H1 (cell line): ENCODE data around the gene BRD7. TPM values are rescaled to one million over a fixed set of nuclear protein-coding genes. Genes with fewer than 3 reads are reported as not detected.

ENCODE experiments used
- CTCF ChIA-PET: fragments of 300-600 bp; sonication (Branson Sonifier 250); formaldehyde crosslinking; loops from one replicate; lab custom pipeline; 2021; ENCODE audit not compliant: partially characterized antibody; lab: Charles Lee
- POLR2A ChIA-PET: fragments of 300-600 bp; sonication (Branson Sonifier 250); formaldehyde crosslinking; loops from one replicate; lab custom pipeline; 2021; ENCODE audit warnings: inconsistent platforms; ENCODE audit not compliant: partially characterized antibody; lab: Charles Lee
- DNase-seq, 2 experiments: peaks; one replicate each; pipeline versions ENCODE4 v3.0.0 to v3.0.0-alpha.2; 2010 to 2022; ENCODE audit warnings: low spot score in 2 of 2, low read depth in 1 of 2, mixed read lengths in 1 of 2
- FAIRE-seq: peaks from 2 replicates; lab custom pipeline; 2011; peaks lifted over from hg19 to GRCh38; lab: Jason Lieb, UNC
- H2AFZ ChIP-seq: 2 replicates; pipeline ENCODE4 v1.8.1; 2012; ENCODE audit warnings: low read length, inconsistent platforms
- H2AK5ac ChIP-seq: 2 replicates; pipeline ENCODE4 v1.6.1; 2013; ENCODE audit warnings: low read depth, low read length
- H2BK120ac ChIP-seq: replicated peaks from 2 replicates; pipeline ENCODE3; 2013; ENCODE audit warnings: low read depth, low read length, inconsistent platforms
- H2BK12ac ChIP-seq: 2 replicates; pipeline ENCODE4 v1.6.1; 2013; ENCODE audit warnings: low read depth, low read length
- H2BK15ac ChIP-seq: 2 replicates; pipeline ENCODE4 v1.6.1; 2013; ENCODE audit warnings: low read length
- H2BK20ac ChIP-seq: 2 replicates; pipeline ENCODE4 v1.6.1; 2013; ENCODE audit warnings: low read length
- H2BK5ac ChIP-seq: 2 replicates; pipeline ENCODE4 v1.6.1; 2013; ENCODE audit warnings: low read depth, low read length
- H3K14ac ChIP-seq: 2 replicates; pipeline ENCODE4 v1.6.1; 2013; ENCODE audit warnings: inconsistent platforms; ENCODE audit not compliant: insufficient read length
- H3K18ac ChIP-seq: 2 replicates; pipeline ENCODE4 v1.6.1; 2013; ENCODE audit warnings: low read length; ENCODE audit errors: extremely low read depth
- H3K23ac ChIP-seq: 2 replicates; pipeline ENCODE4 v1.6.1; 2013; ENCODE audit warnings: inconsistent platforms; ENCODE audit not compliant: insufficient read length
- H3K23me2 ChIP-seq: 2 replicates; pipeline ENCODE4 v1.6.1; 2013; ENCODE audit warnings: low read depth, low read length
- H3K27ac ChIP-seq: 2 replicates; pipeline ENCODE4 v1.6.1; 2011; ENCODE audit warnings: low read depth, low read length, inconsistent platforms
- H3K27me3 ChIP-seq, 4 experiments: replicated peaks in 1 of 4; 1 replicate in 1 of 4; 2 replicates in 3 of 4; pipeline versions ENCODE4 v1.6.1 to v1.8.1; 2011 to 2013; ENCODE audit warnings: low read length in 3 of 4, mild to moderate bottlenecking in 3 of 4, inconsistent platforms in 2 of 4, mixed read lengths in 2 of 4, moderate library complexity in 1 of 4; ENCODE audit not compliant: control insufficient read depth in 3 of 4, insufficient read depth in 3 of 4; ENCODE audit errors: extremely low read depth in 1 of 4
- H3K36me3 ChIP-seq, 4 experiments: 2 replicates each; pipeline versions ENCODE4 v1.6.1 to v1.8.1; 2011 to 2013; ENCODE audit warnings: mild to moderate bottlenecking in 4 of 4, low read length in 3 of 4, moderate library complexity in 2 of 4, control low read depth in 1 of 4, inconsistent platforms in 1 of 4; ENCODE audit not compliant: insufficient read depth in 4 of 4, control insufficient read depth in 2 of 4
- H3K4ac ChIP-seq: replicated peaks from 2 replicates; pipeline ENCODE3; 2013; ENCODE audit warnings: low read length, low read depth, mixed read lengths, inconsistent platforms; ENCODE audit not compliant: insufficient read length
- H3K4me1 ChIP-seq, 4 experiments: replicated peaks in 1 of 4; 1 replicate in 1 of 4; 2 replicates in 3 of 4; pipeline versions ENCODE4 v1.6.1 to v1.8.1; 2011 to 2013; ENCODE audit warnings: low read length in 3 of 4, inconsistent platforms in 2 of 4, mixed read lengths in 1 of 4; ENCODE audit not compliant: insufficient read depth in 4 of 4, control insufficient read depth in 3 of 4
- H3K4me2 ChIP-seq, 2 experiments: 2 replicates each; pipeline versions ENCODE4 v1.6.1 to v1.8.1; 2011 to 2013; ENCODE audit warnings: low read depth in 2 of 2, low read length in 2 of 2, control low read depth in 1 of 2, inconsistent platforms in 1 of 2, mild to moderate bottlenecking in 1 of 2; ENCODE audit not compliant: insufficient read depth in 1 of 2
- H3K4me3 ChIP-seq, 4 experiments: fragments of 200-600, 300-600 bp in 1 of 4; sonication (generic), shearing (Covaris generic), sonication (Bioruptor Twin) in 1 of 4; 2 replicates each; pipeline versions ENCODE4 v1.5.1 to v1.8.1; 2011 to 2016; ENCODE audit warnings: low read length in 4 of 4, low read depth in 3 of 4, control low read depth in 2 of 4, inconsistent platforms in 2 of 4, mild to moderate bottlenecking in 2 of 4, mixed read lengths in 1 of 4, moderate library complexity in 1 of 4; ENCODE audit not compliant: insufficient read depth in 2 of 4; ENCODE audit errors: extremely low read depth in 1 of 4
- H3K56ac ChIP-seq: replicated peaks from 2 replicates; pipeline ENCODE3; 2013; ENCODE audit warnings: low read depth, mild to moderate bottlenecking, mixed read lengths, low read length, inconsistent platforms; ENCODE audit not compliant: insufficient read length
- H3K79me1 ChIP-seq: 2 replicates; pipeline ENCODE4 v1.6.1; 2013; ENCODE audit warnings: low read depth, low read length, control low read depth
- H3K79me2 ChIP-seq, 2 experiments: 2 replicates each; pipeline versions ENCODE4 v1.6.1 to v1.8.1; 2012 to 2013; ENCODE audit warnings: low read length in 2 of 2, mild to moderate bottlenecking in 2 of 2, inconsistent platforms in 1 of 2; ENCODE audit not compliant: insufficient read depth in 2 of 2, control insufficient read depth in 1 of 2
- H3K9ac ChIP-seq, 4 experiments: replicated peaks in 1 of 4; 1 replicate in 1 of 4; 2 replicates in 3 of 4; pipeline versions ENCODE4 v1.6.1 to v1.8.1; 2011 to 2013; ENCODE audit warnings: low read depth in 3 of 4, low read length in 3 of 4, control low read depth in 2 of 4, mild to moderate bottlenecking in 2 of 4, moderate library complexity in 2 of 4, inconsistent platforms in 1 of 4; ENCODE audit errors: extremely low read depth in 1 of 4
- H3K9me3 ChIP-seq, 2 experiments: 2 replicates each; pipeline versions ENCODE4 v1.6.1 to v1.8.1; 2012 to 2013; ENCODE audit warnings: mild to moderate bottlenecking in 2 of 2, moderate library complexity in 2 of 2, control low read depth in 1 of 2, inconsistent platforms in 1 of 2, low read depth in 1 of 2, low read length in 1 of 2, mixed read lengths in 1 of 2; ENCODE audit not compliant: insufficient read depth in 2 of 2
- H4K20me1 ChIP-seq, 2 experiments: replicated peaks in 1 of 2; 2 replicates each; pipeline versions ENCODE3 to v1.8.1; 2011 to 2013; ENCODE audit warnings: inconsistent platforms in 2 of 2, low read length in 2 of 2, mild to moderate bottlenecking in 1 of 2; ENCODE audit not compliant: insufficient read depth in 2 of 2, control insufficient read depth in 1 of 2
- H4K5ac ChIP-seq: 2 replicates; pipeline ENCODE4 v1.6.1; 2013; ENCODE audit warnings: low read length, low read depth, mixed read lengths, inconsistent platforms; ENCODE audit not compliant: insufficient read length
- H4K8ac ChIP-seq: 2 replicates; pipeline ENCODE4 v1.8.0; 2013; ENCODE audit warnings: mild to moderate bottlenecking, moderate library complexity, low read length, inconsistent platforms; ENCODE audit not compliant: insufficient read depth; ENCODE audit errors: extremely low read depth
- H4K91ac ChIP-seq: replicated peaks from 2 replicates; pipeline ENCODE3; 2013; ENCODE audit warnings: low read length, mixed read lengths, inconsistent platforms; ENCODE audit not compliant: insufficient read length
- HDAC2 ChIP-seq, 2 experiments: fragments of 300-600 bp in 1 of 2; sonication (generic) in 1 of 2; IDR thresholded peaks; 2 replicates each; pipeline ENCODE4 v1.6.1; 2011 to 2012; ENCODE audit warnings: low read depth in 2 of 2, low read length in 2 of 2, mild to moderate bottlenecking in 2 of 2, moderate library complexity in 2 of 2, borderline replicate concordance in 1 of 2, inconsistent platforms in 1 of 2
- SIRT6 ChIP-seq: IDR thresholded peaks from one replicate; pipeline ENCODE4 v1.7.1; 2012; ENCODE audit warnings: low read length, inconsistent platforms
- SRF ChIP-seq: IDR thresholded peaks from 2 replicates; pipeline ENCODE4 v1.6.1; 2011; ENCODE audit warnings: mild to moderate bottlenecking, low read depth, low read length, moderate library complexity
- TEAD4 ChIP-seq: IDR thresholded peaks from 2 replicates; pipeline ENCODE4 v1.6.1; 2012; ENCODE audit warnings: low read depth, low read length, inconsistent platforms, mixed read lengths
- WGBS, 2 experiments: shearing (Covaris generic) in 1 of 2; methylation state at CpG; one replicate each; pipeline versions ENCODE4 v1.1.6 to v1.1.7; 2013 to 2015; ENCODE audit warnings: low lambda C conversion rate in 2 of 2, mixed read lengths in 2 of 2, inconsistent platforms in 1 of 2, low coverage in 1 of 2, missing lambda C conversion rate in 1 of 2; ENCODE audit not compliant: insufficient replicate concordance in 2 of 2, insufficient coverage in 1 of 2, insufficient read length in 1 of 2; ENCODE audit errors: extremely low coverage in 1 of 2, missing lambda C conversion rate in 1 of 2; 5-methylcytosine and 5-hydroxymethylcytosine counted together
- polyA plus RNA-seq, 7 experiments: library from polyadenylated mRNA; depleted of rRNA in 3 of 7; stranded (reverse) in 5 of 7; unstranded in 2 of 7; fragments of >200 nt in 5 of 7; fragments of 200-250 nt in 2 of 7; gene quantifications; 1 replicate in 5 of 7; 2 replicates in 1 of 7; 4 replicates in 1 of 7; pipeline versions ENCODE4 v1.2.1 to v1.2.3, GENCODE V29; 2011 to 2013; ENCODE audit warnings: missing spikeins in 2 of 7, mixed read lengths in 2 of 7
- total RNA-seq: library from RNA; stranded (reverse); fragmentation: NEBNext Ultra II Directional; extraction: Animal tissue kit (Norgen Biotek cat#: 25700); gene quantifications from 2 replicates; pipeline ENCODE4 v1.2.1, GENCODE V29; 2021

BRD7 gene
- total and polyA plus RNA-seq, 2 of the 8 experiments (the other 6 are each of a cell fraction or from before 2014, with no cell fraction given), result 42.5 to 120 TPM

GRCh38 chr16:50388496-50388895, 19.7 kb upstream of the BRD7 start:
- TF ChIP-seq SIRT6 (no peak), HDAC2 (IDR thresholded peaks at IDR 0.05; ENCODE audit: borderline replicate concordance in 1 of 2, low read depth in 2 of 2, low read length in 2 of 2) (no peak), SRF (no peak), TEAD4 (no peak)
- TF ChIP-seq, all 59 proteins: peak for 0
- no peak overlapping the region for H2AK5ac ChIP-seq
- H3K23ac ChIP-seq, result no peak overlapping the region
- no peak overlapping the region for H2AFZ ChIP-seq
- no peaks in the 10 kb centered on the region for H3K36me3 ChIP-seq
- no peak overlapping the region for H4K5ac ChIP-seq
- H2BK120ac ChIP-seq, result no peak overlapping the region
- no peak overlapping the region for H3K18ac ChIP-seq
- no peak overlapping the region for H3K4me2 ChIP-seq
- H2BK20ac ChIP-seq, result no peak overlapping the region
- H3K23me2 ChIP-seq, result no peaks in the 10 kb centered on the region
- no peak overlapping the region for H2BK15ac ChIP-seq
- ChIA-PET CTCF (interaction anchor here (1.1 to 2.0 kb wide), 4 partner anchors 10 to 222 kb away, joined by 3 to 9 read pairs (median 4); no protein-coding TSS in a partner anchor), POLR2A (no interaction called here)
- H3K27ac ChIP-seq, result no peak overlapping the region
- H3K4ac ChIP-seq, result no peak overlapping the region
- H3K79me1 ChIP-seq, result no peaks in the 10 kb centered on the region
- no peak overlapping the region for H2BK12ac ChIP-seq
- DNase-seq, result no peak
- no peak overlapping the region for H2BK5ac ChIP-seq
- no peak overlapping the region for H3K14ac ChIP-seq
- H4K8ac ChIP-seq, result no peak overlapping the region
- no peaks in the 10 kb centered on the region for H3K27me3 ChIP-seq
- H3K4me1 ChIP-seq, result no peaks in the 10 kb centered on the region; a peak in 1 of 7 replicates
- no peak for FAIRE-seq
- H3K79me2 ChIP-seq, result no peaks in the 10 kb centered on the region
- no peak overlapping the region for H4K91ac ChIP-seq
- no peaks in the 10 kb centered on the region for H4K20me1 ChIP-seq
- no peak overlapping the region for H3K56ac ChIP-seq
- H3K9me3 ChIP-seq, result no peaks in the 10 kb centered on the region
- no peak overlapping the region for H3K9ac ChIP-seq
- WGBS, 2 experiments, result 90% methylated on average over 1 of the region's 1 CpG; no CpG with 5 or more reads in 1 of the 2 experiments
- no peak overlapping the region for H3K4me3 ChIP-seq
